Fibroblast of the conjunctiva (primary cell): ENCODE results near the gene KIAA0319L.
"Not testable (repeated sequence)": the region's sequence is repeated elsewhere in the genome, so short reads cannot be mapped to it uniquely, and the experiment has no call there.

Source experiments
- DNase-seq: peaks from one replicate; pipeline ENCODE4 v3.0.0-alpha.2; 2010; ENCODE audit warnings: low read depth

KIAA0319L gene

DNA sequence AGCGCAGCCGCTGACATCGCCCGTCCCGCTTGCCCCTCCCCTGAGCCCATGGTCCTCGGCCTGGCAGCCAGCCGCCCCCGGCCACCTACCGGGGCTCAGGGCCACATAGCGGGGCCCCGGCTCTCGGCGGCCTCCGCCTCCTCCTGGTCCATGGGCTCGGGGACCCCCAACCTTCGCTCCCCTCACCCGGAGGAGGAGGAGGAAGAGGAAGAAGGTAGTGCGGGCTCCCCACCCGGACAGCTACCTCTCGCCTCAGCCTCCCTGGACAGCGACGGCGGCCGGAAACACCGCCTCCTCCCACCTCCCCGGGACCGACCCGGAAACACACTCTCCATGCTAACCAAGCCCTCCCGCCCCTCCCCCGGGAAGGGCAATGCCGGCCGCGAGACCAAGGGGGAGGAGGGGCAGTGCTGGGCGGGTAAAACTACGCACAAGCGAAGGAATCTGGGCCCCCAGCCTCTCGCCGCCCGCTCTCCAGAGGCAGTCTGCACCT lies at the start of gene KIAA0319L:
Gene KIAA0319L (minus strand): TSS at position 286 of the 493 bp plus-strand sequence. CDS start 2,912 bp downstream, outside the sequence.
- no peak for DNase-seq

DNA sequence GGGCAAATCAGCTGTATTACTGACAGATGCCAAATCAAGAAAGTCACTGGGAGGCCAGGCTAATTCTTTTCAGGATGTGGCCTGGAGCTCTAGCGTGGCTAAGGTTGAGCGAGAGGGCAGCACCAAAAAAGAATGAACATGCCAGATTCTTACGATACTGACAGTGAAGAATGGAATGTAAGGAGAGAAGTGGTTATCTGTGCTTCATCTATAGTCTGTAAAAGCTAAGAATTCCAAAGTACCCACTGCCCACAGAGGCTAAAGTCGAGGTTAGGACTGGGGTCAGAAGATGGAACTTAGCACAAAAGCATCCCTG lies 48.6 kb upstream of the KIAA0319L start:
- DNase-seq, result no peak

GRCh38 chr1:35605071-35605866 lies 48.1 kb upstream of the KIAA0319L start:
- no peak for DNase-seq

DNA sequence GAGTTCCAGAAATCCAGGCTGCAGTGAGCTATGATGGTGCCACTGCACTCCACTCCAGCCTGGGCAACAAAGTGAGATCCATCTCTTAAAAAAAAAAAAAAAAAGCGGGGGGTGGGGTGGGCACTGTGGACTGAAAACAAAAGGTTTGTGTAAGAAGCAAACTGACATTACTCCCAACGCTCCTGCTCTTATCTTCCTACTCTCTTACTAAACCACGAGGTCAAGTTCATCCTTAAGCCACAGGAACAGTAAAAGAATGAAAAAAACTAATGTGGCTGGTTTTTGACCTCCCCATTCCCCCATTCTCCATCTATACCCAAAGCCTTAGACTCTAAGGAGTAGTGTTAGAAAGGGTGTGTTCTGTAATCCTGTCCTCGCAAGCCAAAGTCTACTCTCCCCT lies 46.7 kb upstream of the KIAA0319L start:
- DNase-seq, result no peak

- no peak for DNase-seq
Observed at GRCh38 chr1:35603468-35603867, 46.3 kb upstream of the KIAA0319L start.

DNA sequence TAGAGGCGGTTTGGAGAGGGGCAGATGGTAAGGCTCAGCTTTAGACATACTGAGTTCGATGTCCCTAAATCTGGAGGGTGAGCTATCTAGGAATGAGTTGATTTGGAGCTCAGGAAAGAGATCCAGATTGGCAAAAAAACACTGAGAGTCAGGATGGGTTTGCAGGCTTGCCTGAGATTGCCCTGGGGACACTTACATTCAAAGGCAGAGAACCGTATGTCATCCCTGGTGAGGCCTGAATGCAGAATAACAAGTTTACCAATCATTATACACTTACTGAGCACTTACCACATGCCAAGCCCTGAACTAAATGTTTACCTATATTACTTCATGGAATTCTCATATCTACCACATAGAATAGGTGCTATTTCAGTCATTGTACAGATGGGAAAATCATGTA lies 43.4 kb upstream of the KIAA0319L start:
- DNase-seq, result no peak

- DNase-seq, result no peak
Observed at GRCh38 chr1:35599411-35599810, 42.2 kb upstream of the KIAA0319L start.

DNA sequence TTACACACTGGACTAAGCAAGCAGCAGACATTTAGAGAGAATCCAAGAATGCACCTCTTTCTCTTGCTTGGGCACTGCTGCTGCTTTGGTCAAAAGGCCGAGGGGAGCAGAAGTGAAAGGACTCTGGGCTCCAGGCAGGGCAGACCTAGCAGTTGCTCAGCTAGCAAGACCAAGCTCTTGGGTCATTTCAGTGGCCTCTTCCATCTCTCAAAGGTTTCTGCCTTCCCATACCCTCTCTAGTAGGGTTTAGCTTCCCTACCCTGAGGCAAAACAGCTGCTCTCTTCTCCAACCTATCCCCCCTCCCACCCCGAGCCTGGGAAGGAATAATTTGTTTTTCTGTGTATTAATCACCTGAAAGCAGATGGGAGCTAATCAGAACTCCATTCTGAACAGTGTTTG lies 41.7 kb upstream of the KIAA0319L start:
- DNase-seq, result no peak

DNA sequence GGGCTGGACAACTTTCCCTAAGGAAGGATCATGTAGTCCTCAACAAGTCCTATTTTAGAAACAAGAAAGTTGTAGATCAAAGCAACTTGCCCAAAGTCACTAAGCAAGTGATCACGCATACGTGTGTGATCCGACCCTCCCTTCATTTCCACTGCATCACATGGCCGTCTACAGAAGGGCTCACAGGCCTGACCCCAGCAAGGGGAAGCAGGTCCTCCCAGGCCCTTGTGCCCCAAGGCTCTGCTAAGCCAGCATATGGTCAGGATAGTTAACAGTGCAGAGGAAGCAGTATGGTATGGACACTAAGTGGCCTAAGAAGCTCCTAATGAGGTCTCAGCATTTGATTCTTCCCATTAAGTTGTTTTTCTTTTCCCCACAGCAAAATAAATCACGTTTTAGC lies 40.7 kb upstream of the KIAA0319L start:
- DNase-seq, result no peak

GRCh38 chr1:35595684-35596083 lies 38.5 kb upstream of the KIAA0319L start:
- DNase-seq, result no peak

- DNase-seq, result no peak
Observed at GRCh38 chr1:35594005-35594760, 37.0 kb upstream of the KIAA0319L start.

DNA sequence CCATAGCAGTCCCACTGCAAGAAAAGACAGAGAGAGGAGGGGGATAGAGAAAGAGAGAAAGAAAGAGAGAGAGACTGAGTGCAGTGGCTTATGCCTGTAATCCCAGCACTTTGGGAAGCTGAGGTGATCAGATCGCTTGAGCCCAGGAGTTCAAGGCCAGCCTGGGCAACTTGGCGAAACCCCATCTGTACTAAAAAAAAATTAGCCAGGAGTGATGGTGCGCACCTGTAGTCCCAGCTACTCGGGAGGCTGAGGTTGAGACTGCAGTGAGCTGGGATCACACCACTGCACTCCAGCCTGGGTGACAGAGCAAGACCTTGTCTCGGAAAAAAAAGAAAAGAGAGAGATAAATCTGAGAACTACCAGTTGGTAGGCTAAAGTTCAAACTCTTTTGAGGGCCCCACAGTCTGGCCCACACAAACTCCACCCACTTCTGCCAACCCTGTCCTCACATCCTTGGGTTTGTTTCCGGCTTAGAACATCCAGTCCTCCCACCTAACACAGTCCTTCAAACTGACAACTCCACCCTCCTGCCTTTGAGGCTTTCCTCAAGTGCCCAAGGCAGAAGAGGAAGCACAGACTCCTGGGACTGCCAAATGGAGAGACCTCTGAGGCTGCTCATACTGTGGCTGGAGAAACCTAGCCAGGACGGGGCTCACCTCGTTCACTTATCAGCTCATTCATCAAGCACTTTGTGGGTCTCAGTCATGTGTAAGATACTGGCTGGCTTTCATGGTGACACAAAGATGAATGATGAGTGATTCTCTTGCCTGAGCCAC lies 36.0 kb upstream of the KIAA0319L start:
- no peak for DNase-seq

GRCh38 chr1:35591211-35591610 lies 34.0 kb upstream of the KIAA0319L start:
- no peak for DNase-seq

DNA sequence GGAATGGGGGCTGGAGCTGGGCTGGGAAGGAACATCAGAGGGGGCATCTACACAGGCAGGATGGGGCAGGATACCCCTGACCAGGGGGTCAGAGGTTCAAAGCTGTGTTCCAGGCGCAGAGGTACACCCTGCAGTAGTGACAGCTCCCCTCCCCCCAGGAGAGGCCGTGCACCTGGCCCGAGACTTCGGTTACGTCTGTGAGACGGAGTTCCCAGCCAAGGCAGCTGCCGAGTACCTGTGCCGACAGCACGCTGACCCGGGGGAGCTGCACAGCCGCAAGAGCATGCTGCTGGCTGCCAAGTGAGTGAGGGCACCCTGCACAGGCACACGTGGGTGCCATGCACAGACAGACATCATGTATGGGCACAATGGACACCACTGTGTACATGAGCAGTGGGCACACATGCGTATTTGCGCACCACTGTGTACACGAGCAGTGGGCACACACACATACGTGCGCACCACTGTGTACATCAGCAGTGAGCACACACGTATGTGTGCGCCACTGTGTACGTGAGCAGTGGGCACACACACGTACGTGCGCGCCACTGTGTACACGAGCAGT lies 33.4 kb upstream of the KIAA0319L start:
- DNase-seq, result no peak

DNA sequence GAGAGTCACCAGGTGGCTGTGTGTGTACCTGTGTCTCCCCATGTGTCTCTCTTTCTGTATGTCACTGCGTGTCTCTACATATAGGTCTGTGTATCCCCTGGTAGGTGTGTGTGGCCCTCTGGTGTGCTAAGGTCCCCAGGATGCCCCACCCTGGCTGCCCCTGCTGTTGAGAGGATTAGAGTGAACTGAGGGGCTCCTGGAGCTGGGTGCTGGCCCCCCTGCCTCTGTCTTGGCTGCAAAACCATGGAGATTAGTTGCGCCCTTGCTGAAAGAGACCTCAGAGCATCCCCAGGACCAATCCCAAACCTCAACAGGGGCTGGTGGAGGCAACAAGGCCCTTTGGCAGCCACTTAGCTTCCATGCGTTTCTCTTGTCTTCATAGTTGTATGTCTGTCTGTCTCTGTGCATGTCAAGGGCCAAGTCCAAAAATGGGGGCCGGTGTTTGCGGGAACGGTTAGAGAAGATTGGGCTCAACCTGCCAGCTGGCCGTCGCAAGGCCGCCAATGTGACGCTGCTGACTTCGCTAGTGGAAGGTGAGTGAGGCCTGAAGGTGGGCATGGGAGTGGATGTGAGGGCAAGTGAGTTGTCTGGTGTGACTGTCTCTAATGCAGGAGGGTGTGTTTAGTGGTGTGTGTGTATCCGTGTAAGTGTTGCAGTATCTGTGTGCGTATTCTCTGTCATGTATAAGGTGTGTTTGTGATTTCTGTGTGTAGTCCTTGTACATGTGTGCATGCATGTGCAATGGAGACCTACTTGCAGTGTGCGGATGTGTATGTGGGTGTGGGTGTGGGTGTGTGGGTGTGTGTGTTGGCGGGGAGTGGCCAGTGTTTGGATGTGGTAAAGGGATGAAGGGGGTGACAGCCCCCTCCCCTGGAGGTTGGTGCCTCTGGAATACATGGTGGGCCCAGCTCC lies 32.6 kb upstream of the KIAA0319L start:
- no peak for DNase-seq

- no peak for DNase-seq
Observed at GRCh38 chr1:35588197-35588910, 31.2 kb upstream of the KIAA0319L start.

- no peak for DNase-seq
Observed at GRCh38 chr1:35587736-35588135, 30.5 kb upstream of the KIAA0319L start.

DNA sequence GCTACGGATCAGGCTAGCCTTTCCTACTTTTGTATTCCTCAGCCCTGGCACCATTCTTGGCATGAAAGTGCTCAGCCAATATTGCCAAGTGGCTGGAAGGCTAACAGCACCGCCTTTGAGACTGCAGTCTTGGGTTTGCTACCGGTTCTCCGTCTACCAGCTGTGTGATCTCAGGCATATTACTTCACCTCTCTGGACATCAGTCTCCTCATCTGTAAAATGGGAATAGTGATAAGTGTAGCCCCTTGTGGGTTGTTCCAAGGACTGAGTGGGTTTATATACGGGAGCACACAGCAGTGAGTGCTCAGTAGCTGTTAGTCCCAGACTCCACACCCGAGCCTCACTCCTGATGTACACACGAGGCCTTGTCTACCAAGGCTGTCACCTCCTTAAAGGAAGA lies 29.6 kb upstream of the KIAA0319L start:
- DNase-seq, result no peak

GRCh38 chr1:35585805-35586204 lies 28.6 kb upstream of the KIAA0319L start:
- not testable (repeated sequence) for DNase-seq

GRCh38 chr1:35585281-35585680 lies 28.1 kb upstream of the KIAA0319L start:
- no peak for DNase-seq

DNA sequence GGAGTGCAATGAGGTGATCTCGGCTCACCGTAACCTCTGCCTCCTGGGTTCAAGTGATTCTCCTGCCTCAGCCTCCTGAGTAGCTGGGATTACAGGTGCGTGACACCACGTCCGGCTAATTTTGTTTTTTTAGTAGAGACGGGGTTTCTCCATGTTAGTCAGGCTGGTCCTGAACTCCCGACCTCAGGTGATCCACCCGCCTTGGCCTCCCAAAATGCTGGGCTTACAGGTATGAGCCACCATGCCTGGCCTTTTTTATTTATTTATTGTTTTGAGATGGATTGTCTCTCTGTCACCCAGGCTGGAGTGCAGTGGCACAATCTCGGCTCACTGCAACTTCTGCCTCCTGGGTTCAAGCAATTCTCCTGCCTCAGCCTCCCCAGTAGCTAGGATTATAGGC lies 24.4 kb upstream of the KIAA0319L start:
- not testable (repeated sequence) for DNase-seq
